HepG2 (cell line): ENCODE measurements around the gene ZMIZ1. TPM values are rescaled to one million over a fixed set of nuclear protein-coding genes. Genes with fewer than 3 reads are reported as not detected.
A peak's percentile ranks its signal among the peaks of the same experiment; 100 is the strongest.

Experiments used
- ATAC-seq: fragments of 200-7000 bp; cut with Tn5 transposase; 3 replicates; pipeline ENCODE4 v1.9.1; 2020; ENCODE audit warnings: mild to moderate bottlenecking, moderate library complexity
- BruUV-seq: library from RNA; stranded (reverse); fragments of 400-500 nt; replicated peaks from 2 replicates; lab custom pipeline; 2021; lab: Mats Ljungman, UMichigan
- CTCF ChIA-PET: fragments of 300-600 bp; formaldehyde crosslinking; extraction: SDS; loops from one replicate; lab custom pipeline; 2021; ENCODE audit warnings: low total read pairs, inconsistent platforms, low intra/inter-chr PET ratio; lab: Yijun Ruan, JAX
- POLR2A ChIA-PET: fragments of 350-600 bp; sonication (Branson Sonifier 250); formaldehyde crosslinking; loops from one replicate; lab custom pipeline; 2020; ENCODE audit warnings: antibody characterized with exemption, inconsistent platforms; lab: Yijun Ruan, JAX
- DNase-seq: peaks from one replicate; pipeline ENCODE4 v3.0.0-alpha.2; 2015; ENCODE audit warnings: low spot score
- FAIRE-seq: peaks from 3 replicates; lab custom pipeline; 2011; peaks lifted over from hg19 to GRCh38; lab: Jason Lieb, UNC
- H2AFZ ChIP-seq: one replicate; pipeline ENCODE4 v1.6.1; 2011; ENCODE audit warnings: low read length, inconsistent platforms
- H3K27ac ChIP-seq: fragments of 300-600 bp; 3 replicates; pipeline ENCODE4 v1.8.0; 2011; ENCODE audit warnings: mixed run types, mild to moderate bottlenecking, mixed read lengths, low read length, inconsistent platforms; ENCODE audit not compliant: insufficient read depth; ENCODE audit errors: extremely low read length
- H3K27me3 ChIP-seq, 2 experiments: fragments of 200-600 bp in 1 of 2; 2 replicates in 1 of 2; 3 replicates in 1 of 2; pipeline versions ENCODE4 v1.6.0 to v1.8.0; 2011; ENCODE audit warnings: low read length in 2 of 2, mild to moderate bottlenecking in 2 of 2, moderate library complexity in 2 of 2, inconsistent platforms in 1 of 2; ENCODE audit not compliant: insufficient read depth in 2 of 2, control insufficient read depth in 1 of 2
- H3K36me3 ChIP-seq, 2 experiments: fragments of 200-600 bp in 1 of 2; replicated peaks in 1 of 2; 2 replicates in 1 of 2; 3 replicates in 1 of 2; pipeline versions ENCODE4 v1.5.1 to v1.8.0; 2011; ENCODE audit warnings: low read length in 2 of 2, inconsistent platforms in 1 of 2; ENCODE audit not compliant: insufficient read depth in 2 of 2, control insufficient read depth in 1 of 2
- H3K4me1 ChIP-seq: 2 replicates; pipeline ENCODE4 v1.5.1; 2012; ENCODE audit warnings: low read length, inconsistent platforms; ENCODE audit not compliant: insufficient read depth
- H3K4me2 ChIP-seq: 2 replicates; pipeline ENCODE4 v1.6.0; 2011; ENCODE audit warnings: low read depth, low read length, inconsistent platforms
- H3K4me3 ChIP-seq, 3 experiments: fragments of 200-600 bp in 1 of 3; sonication (generic), shearing (Covaris generic) in 1 of 3; replicated peaks in 1 of 3; 2 replicates each; pipeline ENCODE4 v1.5.1; 2011 to 2016; ENCODE audit warnings: low read length in 3 of 3, inconsistent platforms in 2 of 3, low read depth in 2 of 3, mild to moderate bottlenecking in 2 of 3, control low read depth in 1 of 3, mixed read lengths in 1 of 3; ENCODE audit not compliant: insufficient read depth in 1 of 3
- H3K79me2 ChIP-seq: one replicate; pipeline ENCODE4 v1.6.1; 2011; ENCODE audit warnings: low read length, inconsistent platforms; ENCODE audit not compliant: insufficient read depth
- H3K9ac ChIP-seq: 2 replicates; pipeline ENCODE4 v1.6.0; 2011; ENCODE audit warnings: mild to moderate bottlenecking, low read depth, low read length, inconsistent platforms; ENCODE audit not compliant: insufficient read depth
- H3K9me3 ChIP-seq: 2 replicates; pipeline ENCODE4 v1.5.1; 2012; ENCODE audit warnings: mild to moderate bottlenecking, low read length
- H4K20me1 ChIP-seq: 2 replicates; pipeline ENCODE4 v1.6.0; 2011; ENCODE audit warnings: inconsistent platforms, mild to moderate bottlenecking, low read length, moderate library complexity; ENCODE audit not compliant: insufficient read depth
- AGO2 ChIP-seq: fragments of 200-400 bp; formaldehyde crosslinking; optimal IDR thresholded peaks from 2 replicates; pipeline ENCODE3; 2017; ENCODE audit warnings: mild to moderate bottlenecking, low read depth, low read length, moderate library complexity
- RBM22 ChIP-seq: fragments of 200-400 bp; formaldehyde crosslinking; optimal IDR thresholded peaks from 2 replicates; pipeline ENCODE3; 2017; ENCODE audit warnings: mild to moderate bottlenecking, low read length, moderate library complexity
- THAP9 ChIP-seq: sonication (generic); formaldehyde crosslinking; IDR thresholded peaks from 2 replicates; pipeline ENCODE4; 2020; ENCODE audit warnings: missing genetic modification reagents, mild to moderate bottlenecking, borderline replicate concordance
- WGBS: methylation state at CpG from one replicate; pipeline ENCODE4 v1.1.6; 2017; ENCODE audit warnings: low lambda C conversion rate; 5-methylcytosine and 5-hydroxymethylcytosine counted together
- in situ Hi-C: cut with HindIII; loops from 2 replicates; pipeline ENCODE4 v1.10.0; 2017; ENCODE audit warnings: low pct_unique_long_range_greater_than_20kb; ENCODE audit not compliant: extremely low pct_ligation_motif_present
- intact Hi-C: fragments of 100-400 bp; cut with micrococcal nuclease; formaldehyde crosslinking; loops from one replicate; pipeline ENCODE4 v1.10.0; 2022; ENCODE audit not compliant: unreplicated experiment
- polyA plus RNA-seq, 8 experiments: library from polyadenylated mRNA; depleted of rRNA in 3 of 8; stranded (reverse) in 7 of 8; unstranded in 1 of 8; fragments of >200 nt; fragmentation: Illumina TruSeq in 4 of 8; extraction: Trizol in 4 of 8; gene quantifications; 2 replicates each; pipeline versions ENCODE4 v1.2.1 to v1.2.3, GENCODE V29; 2011 to 2016; ENCODE audit warnings: low read depth in 4 of 8, missing spikeins in 1 of 8, mixed read lengths in 1 of 8; ENCODE audit not compliant: insufficient read depth in 1 of 8
- total RNA-seq, 5 experiments: library from RNA; depleted of rRNA; stranded (reverse); fragments of >200 nt; fragmentation: Illumina TruSeq; extraction: Trizol; gene quantifications; 2 replicates each; pipeline ENCODE4 v1.2.3, GENCODE V29; 2016; ENCODE audit warnings: low read depth in 1 of 5

Gene ZMIZ1
- total and polyA plus RNA-seq, 2 of the 13 experiments (the other 11 are each of a cell fraction or from before 2014, with no cell fraction given), result 5.3 to 10.2 TPM

- Histone ChIP-seq H3K27me3 (no peaks in the 10 kb centered on the region; a peak in 1 of 5 replicates), H3K4me2 (no peak overlapping the region), H3K4me3 (no peak overlapping the region), H3K79me2 (no peaks in the 10 kb centered on the region), H3K27ac (no peak overlapping the region), H3K9ac (no peak overlapping the region), H4K20me1 (no peaks in the 10 kb centered on the region; the same call in 1 of the 2 replicates), H2AFZ (no peak overlapping the region), H3K4me1 (peaks cover 26% of the 10 kb centered on the region), H3K36me3 (peaks cover 6 to 12% of the 10 kb centered on the region in 2 experiments; a peak in 3 of 5 replicates), H3K9me3 (no peaks in the 10 kb centered on the region)
- FAIRE-seq, result no peak
- no peak for DNase-seq
- BruUV-seq, result no TSS peak
- peak; percentile 86 for TF ChIP-seq AGO2
- TF ChIP-seq RBM22, result peak; percentile 92
- no peak for TF ChIP-seq THAP9 (CRISPR knock-in tag)
- intact Hi-C loops, result no loop called here
- 88% methylated on average over 14 of the region's 25 CpGs for WGBS
- in situ Hi-C loops, result no loop called here
- POLR2A ChIA-PET, result interaction anchor here (1.3 kb wide), 1 partner anchor 20 kb away, joined by 3 read pairs; no protein-coding TSS in a partner anchor
- CTCF ChIA-PET, result no interaction called here
- ATAC-seq, result no peak
These were observed 246.2 kb downstream of the ZMIZ1 start for GRCh38 chr10:79314761-79315601.
